ENCODE measurements around the gene PRDM15.

Gene PRDM15

DNA sequence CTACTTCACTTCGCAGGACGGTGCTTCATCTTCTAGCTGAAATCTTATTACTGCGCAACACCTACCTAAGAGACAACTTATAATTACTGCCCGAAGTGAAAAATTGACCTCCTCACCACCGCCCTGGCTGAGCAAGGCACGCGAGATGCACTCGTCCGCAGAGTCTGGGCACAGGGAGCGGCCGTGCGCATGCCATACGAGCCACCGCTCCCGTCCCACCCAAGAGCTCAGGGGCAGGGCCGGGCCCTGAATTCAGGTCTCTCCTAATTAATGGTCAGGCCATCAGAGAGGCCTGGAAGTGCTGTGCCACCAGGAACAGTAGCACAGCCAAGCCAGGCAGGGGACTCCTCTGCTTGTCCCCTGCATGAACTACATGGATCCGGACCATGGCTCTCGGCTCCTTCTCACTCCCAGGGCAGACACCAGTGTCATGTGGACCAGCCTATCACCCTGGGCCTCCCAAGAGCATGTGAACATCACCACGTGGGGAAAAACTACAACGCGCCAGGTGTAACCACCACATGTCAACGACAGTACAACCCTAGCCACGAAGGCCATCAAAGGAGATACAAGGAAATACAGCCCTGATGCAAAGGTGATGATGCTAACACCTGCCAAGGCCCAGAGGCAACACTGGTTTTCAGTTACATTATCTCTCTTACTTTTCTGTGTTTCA lies 123.7 kb downstream of the PRDM15 start:
- peak overlapping the region; percentile 77 for H3K27ac ChIP-seq
- no peak for DNase-seq (ENCODE audit: low spot score)
- TF ChIP-seq, protein P1, sequence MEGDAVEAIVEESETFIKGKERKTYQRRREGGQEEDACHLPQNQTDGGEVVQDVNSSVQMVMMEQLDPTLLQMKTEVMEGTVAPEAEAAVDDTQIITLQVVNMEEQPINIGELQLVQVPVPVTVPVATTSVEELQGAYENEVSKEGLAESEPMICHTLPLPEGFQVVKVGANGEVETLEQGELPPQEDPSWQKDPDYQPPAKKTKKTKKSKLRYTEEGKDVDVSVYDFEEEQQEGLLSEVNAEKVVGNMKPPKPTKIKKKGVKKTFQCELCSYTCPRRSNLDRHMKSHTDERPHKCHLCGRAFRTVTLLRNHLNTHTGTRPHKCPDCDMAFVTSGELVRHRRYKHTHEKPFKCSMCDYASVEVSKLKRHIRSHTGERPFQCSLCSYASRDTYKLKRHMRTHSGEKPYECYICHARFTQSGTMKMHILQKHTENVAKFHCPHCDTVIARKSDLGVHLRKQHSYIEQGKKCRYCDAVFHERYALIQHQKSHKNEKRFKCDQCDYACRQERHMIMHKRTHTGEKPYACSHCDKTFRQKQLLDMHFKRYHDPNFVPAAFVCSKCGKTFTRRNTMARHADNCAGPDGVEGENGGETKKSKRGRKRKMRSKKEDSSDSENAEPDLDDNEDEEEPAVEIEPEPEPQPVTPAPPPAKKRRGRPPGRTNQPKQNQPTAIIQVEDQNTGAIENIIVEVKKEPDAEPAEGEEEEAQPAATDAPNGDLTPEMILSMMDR (conservative IDR thresholded peaks at IDR 0.05; ENCODE audit: low read depth) = no peak
- CTCF ChIA-PET = interaction anchor here (0.6 to 1.4 kb wide), 4 partner anchors 23 to 143 kb away, joined by 3 to 5 read pairs (median 3); no protein-coding TSS in a partner anchor
- POLR2A ChIA-PET (ENCODE audit: low non-redundant PET) = no interaction called here

DNA sequence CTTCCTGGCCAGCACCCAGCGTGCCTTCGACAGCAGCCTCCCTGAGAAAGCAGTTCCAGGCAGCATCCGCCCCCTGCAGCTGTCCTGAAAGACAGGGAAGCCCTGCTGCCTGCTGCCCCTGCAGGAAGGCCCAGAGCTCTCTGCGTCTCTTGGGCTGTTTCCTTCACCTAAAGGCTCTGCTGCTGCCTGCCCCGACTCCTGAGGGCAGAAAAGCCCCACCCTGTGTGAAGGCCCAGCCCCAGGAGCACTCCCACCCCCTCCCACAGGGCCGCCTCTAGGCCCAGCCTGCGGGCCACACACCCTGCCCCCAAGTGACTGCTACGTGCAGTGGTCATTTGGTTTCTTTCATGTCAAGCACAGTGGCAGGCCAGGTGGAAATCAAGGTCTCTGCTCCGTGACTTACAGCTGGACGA lies 124.7 kb downstream of the PRDM15 start:
- ChIA-PET CTCF (interaction anchor here (0.9 to 1.2 kb wide), 2 partner anchors 23 to 142 kb away, joined by 3 read pairs; no protein-coding TSS in a partner anchor), POLR2A (ENCODE audit: low non-redundant PET) (no interaction called here)

DNA sequence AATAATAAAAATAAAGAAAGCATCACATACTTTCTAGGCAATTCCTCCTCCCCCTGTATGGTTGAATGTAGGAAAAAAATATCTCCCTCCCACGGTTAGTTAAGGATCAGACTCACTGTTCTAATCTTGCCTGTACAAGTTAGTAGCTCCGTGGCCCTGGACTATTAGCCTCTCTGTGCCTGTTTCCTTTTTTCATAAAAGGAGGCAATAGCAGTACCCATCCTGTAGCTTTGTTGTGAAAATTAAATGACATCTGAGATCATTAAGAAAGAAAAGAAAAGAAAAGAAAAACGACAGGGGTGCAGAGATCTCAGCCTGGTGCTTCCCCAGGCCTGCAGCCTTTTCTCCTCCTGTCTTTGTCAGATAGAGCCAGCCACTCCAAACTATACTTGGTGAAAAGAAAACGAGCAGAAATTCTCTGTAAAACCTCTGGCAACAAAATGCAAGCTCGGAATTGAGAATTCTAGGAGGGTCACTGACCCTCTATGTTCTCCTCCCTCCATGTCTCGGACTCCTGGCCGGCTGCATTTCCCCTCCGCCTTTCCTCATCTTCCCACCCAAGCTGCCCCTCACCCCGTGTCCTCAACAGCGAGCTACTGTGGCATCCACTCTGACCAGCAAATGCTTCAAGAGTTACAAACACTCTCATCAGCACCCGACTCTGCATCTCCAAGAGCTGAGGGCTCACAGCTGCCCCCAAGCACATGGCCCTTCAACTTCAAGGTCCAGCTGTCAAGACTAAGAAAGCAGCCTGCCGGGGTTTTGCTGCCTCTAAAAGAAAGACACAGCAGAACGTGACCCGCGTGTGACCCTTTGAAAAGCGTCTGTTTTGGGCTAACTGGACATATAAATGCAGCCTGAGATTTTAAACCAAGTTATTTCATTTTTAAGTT lies 125.9 kb downstream of the PRDM15 start:
- H3K27ac ChIP-seq = peak overlapping the region; percentile 91
- DNase-seq (ENCODE audit: low spot score) = no peak
- ChIA-PET CTCF (interaction anchor here (1.2 to 2.2 kb wide), 4 partner anchors 25 to 141 kb away, joined by 3 to 7 read pairs (median 4); no protein-coding TSS in a partner anchor), POLR2A (ENCODE audit: low non-redundant PET) (interaction anchor here (0.6 kb wide), 1 partner anchor 10 kb away, joined by 10 read pairs; no protein-coding TSS in a partner anchor)
- TF ChIP-seq, protein P1 (conservative IDR thresholded peaks at IDR 0.05; ENCODE audit: low read depth) = no peak

More for the DNA sequence above, 124.7 kb downstream of the PRDM15 start:
- H3K27ac ChIP-seq = peak overlapping the region; percentile 77
- TF ChIP-seq, protein P1 (conservative IDR thresholded peaks at IDR 0.05; ENCODE audit: low read depth) = no peak
- no peak for DNase-seq (ENCODE audit: low spot score)

DNA sequence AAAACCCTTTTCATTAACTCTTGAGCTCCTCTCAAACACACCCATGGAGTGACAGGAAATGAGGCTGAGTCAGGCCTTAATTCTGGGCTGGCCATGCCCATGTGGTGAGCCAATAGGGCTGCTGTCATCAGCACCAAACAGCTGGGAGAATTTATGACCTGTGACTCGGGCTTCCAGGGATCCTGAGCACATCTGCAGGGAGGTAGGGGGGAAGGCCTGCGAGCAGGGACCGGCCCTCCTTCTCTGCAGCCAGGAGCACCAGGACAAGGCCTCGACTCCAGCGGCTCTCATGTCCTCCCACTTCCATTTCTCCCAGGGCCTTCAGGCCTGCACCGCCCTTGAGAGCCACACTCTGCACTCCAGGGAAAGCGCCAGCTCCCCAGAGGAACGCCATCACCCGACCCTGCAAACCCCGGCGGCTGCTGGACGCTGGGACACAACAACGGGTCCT lies 126.9 kb downstream of the PRDM15 start:
- H3K27ac ChIP-seq = peak overlapping the region; percentile 91
- TF ChIP-seq, protein P1 (conservative IDR thresholded peaks at IDR 0.05; ENCODE audit: low read depth) = no peak
- DNase-seq (ENCODE audit: low spot score) = peak; percentile 81
- ChIA-PET POLR2A (ENCODE audit: low non-redundant PET) (interaction anchor here (1.2 kb wide), 1 partner anchor 37 kb away, joined by 3 read pairs; no protein-coding TSS in a partner anchor), CTCF (interaction anchor here (0.7 to 2.2 kb wide), 3 partner anchors 24 to 74 kb away, joined by 3 to 7 read pairs (median 5); no protein-coding TSS in a partner anchor)

DNA sequence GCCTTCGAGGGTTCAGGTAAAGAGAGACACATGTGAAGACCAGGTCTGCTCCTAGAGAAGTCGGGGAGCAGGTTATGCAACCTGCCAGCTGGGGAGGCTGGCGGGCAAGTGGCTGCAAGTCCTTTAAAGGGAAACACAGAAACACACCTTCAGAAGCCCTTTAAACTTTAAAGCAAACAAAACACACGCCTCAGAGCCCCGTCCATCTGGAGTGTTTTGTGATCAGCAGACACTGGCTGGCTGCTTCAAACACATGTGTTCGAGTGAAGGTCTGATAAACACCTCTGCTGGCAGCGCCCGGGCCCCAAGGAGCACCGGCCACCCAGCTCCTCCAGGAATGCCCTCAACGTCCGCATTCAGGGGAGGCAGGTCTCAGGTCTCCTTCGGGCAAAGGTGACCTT lies 127.5 kb downstream of the PRDM15 start:
- TF ChIP-seq, protein P1 (conservative IDR thresholded peaks at IDR 0.05; ENCODE audit: low read depth) = no peak
- ChIA-PET CTCF (interaction anchor here (0.7 to 2.2 kb wide), 3 partner anchors 24 to 73 kb away, joined by 3 to 7 read pairs (median 5); no protein-coding TSS in a partner anchor), POLR2A (ENCODE audit: low non-redundant PET) (interaction anchor here (1.2 kb wide), 1 partner anchor 36 kb away, joined by 3 read pairs; no protein-coding TSS in a partner anchor)
- peak overlapping the region; percentile 91 for H3K27ac ChIP-seq
- peak; percentile 69 for DNase-seq (ENCODE audit: low spot score)

Data from RWPE1 (cell line).